ENCODE results near the gene C19orf67. TPM values are rescaled to one million over a fixed set of nuclear protein-coding genes. Genes with fewer than 3 reads are reported as not detected.

The C19orf67 gene
- total RNA-seq, 1 experiment from 2014 or later, result not detected

DNA sequence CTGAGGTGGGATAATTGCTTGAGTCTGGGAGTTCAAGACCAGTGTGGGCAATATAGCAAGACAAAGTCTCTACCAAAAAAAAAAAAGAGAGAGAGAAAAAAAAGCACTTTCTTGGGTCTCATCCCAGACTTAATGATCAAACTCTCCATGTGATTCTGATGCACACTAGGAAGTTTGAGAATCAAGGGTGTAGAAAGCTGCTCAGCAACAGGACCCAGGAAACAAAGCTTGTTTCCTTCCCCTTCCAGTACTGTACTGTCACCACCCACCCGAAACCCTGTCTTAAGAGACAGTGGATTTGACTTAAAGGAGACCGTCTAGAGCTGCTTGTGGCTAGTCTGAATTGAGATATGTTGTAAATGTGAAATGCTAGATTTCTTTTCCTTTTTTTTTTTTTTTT lies 7.2 kb downstream of the C19orf67 start:
- no peak overlapping the region for H3K27ac Mint-ChIP-seq (ENCODE audit: unreplicated experiment)
- DNase-seq, result no peak
- CTCF ChIA-PET, result interaction anchor here (0.7 to 0.9 kb wide), 2 partner anchors 20 to 58 kb away, joined by 4 read pairs; no protein-coding TSS in a partner anchor
- BruUV-seq (replicated peaks), result no TSS peak
- peaks cover 10% of the 10 kb centered on the region; the same call in 1 of the 2 replicates for H3K4me1 ChIP-seq
- POLR2A ChIA-PET, result no interaction called here
- H3K9me3 ChIP-seq, result no peaks in the 10 kb centered on the region
- intact Hi-C loops (cut with micrococcal nuclease; ENCODE audit: unreplicated experiment), result loop anchor here (10.0 kb wide), 1 partner anchor 104 kb away; no protein-coding TSS in a partner anchor
- no peak overlapping the region for H3K4me3 ChIP-seq (ENCODE audit: low read depth, low read length)
- H3K36me3 Mint-ChIP-seq (ENCODE audit: insufficient read depth, unreplicated experiment), result peaks cover 22% of the 10 kb centered on the region
- no peaks in the 10 kb centered on the region for H3K27me3 Mint-ChIP-seq (ENCODE audit: insufficient read depth, unreplicated experiment)
- H3K9me3 Mint-ChIP-seq (ENCODE audit: unreplicated experiment), result no peaks in the 10 kb centered on the region
- TF ChIP-seq, protein P1, sequence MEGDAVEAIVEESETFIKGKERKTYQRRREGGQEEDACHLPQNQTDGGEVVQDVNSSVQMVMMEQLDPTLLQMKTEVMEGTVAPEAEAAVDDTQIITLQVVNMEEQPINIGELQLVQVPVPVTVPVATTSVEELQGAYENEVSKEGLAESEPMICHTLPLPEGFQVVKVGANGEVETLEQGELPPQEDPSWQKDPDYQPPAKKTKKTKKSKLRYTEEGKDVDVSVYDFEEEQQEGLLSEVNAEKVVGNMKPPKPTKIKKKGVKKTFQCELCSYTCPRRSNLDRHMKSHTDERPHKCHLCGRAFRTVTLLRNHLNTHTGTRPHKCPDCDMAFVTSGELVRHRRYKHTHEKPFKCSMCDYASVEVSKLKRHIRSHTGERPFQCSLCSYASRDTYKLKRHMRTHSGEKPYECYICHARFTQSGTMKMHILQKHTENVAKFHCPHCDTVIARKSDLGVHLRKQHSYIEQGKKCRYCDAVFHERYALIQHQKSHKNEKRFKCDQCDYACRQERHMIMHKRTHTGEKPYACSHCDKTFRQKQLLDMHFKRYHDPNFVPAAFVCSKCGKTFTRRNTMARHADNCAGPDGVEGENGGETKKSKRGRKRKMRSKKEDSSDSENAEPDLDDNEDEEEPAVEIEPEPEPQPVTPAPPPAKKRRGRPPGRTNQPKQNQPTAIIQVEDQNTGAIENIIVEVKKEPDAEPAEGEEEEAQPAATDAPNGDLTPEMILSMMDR (IDR thresholded peaks at IDR 0.05; ENCODE audit: insufficient read depth in 1 of 2, low read depth in 1 of 2, low read length in 1 of 2, severe bottlenecking in 1 of 2, unreplicated experiment in 1 of 2), result no peak
- no peaks in the 10 kb centered on the region for H3K4me1 Mint-ChIP-seq (ENCODE audit: low read depth, unreplicated experiment)
- no peak overlapping the region for H3K4me3 Mint-ChIP-seq (ENCODE audit: unreplicated experiment)
- H3K36me3 ChIP-seq (ENCODE audit: control insufficient read depth, insufficient read depth, low read length), result no peaks in the 10 kb centered on the region
- H3K27me3 ChIP-seq (replicated peaks; ENCODE audit: control insufficient read depth, insufficient read depth, low read length), result no peaks in the 10 kb centered on the region

DNA sequence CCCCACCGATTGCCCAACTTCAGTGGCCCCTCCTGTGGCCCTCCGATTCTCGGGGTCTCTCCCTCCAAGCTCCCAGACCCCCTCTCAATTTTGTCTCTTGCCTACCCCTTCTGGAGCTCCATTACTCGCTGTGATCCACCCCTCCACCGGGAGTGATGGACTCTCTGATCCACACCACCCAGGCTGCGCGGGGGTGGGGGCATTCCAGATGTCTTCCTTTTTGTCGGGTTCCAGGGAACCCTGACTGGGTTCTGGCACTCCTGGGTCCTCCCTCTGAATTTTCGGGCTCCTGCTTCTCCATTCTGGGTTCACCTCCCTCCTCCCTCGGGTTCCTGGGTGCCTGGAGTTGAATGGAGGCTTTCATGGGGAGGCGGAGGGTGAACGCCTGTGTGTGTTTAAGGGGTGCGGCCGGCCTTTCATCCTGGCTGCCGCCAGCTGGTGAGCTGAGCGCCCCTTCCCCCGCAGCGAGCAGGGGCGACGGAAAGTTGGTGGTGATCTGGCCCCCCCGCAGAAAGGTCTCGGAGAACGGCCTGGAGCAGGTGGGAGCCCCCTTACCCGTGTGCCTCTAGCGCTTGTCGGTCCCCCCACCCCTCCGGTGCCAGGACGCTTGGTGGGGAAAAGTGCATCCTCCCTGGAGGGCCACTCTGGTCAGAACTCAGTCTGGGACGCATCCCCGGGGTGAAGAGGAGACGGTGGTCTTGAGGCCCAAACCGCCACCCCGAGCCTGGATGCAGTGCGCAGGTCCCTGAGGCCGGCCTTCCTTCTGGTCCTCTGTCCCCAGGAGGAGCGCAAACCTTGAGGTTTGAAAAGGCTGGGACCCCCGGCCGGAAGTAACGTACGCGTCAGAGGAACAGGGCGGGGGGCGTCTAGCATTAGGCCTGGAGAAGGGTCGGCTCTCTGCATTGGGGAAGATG lies 11.4 kb downstream of the C19orf67 start:
- H3K4me3 ChIP-seq (ENCODE audit: low read depth, low read length), result peak overlapping the region; percentile 84
- H3K27me3 Mint-ChIP-seq (ENCODE audit: insufficient read depth, unreplicated experiment), result no peaks in the 10 kb centered on the region
- BruUV-seq (replicated peaks), result TSS peak; percentile 37
- no peaks in the 10 kb centered on the region for H3K36me3 ChIP-seq (ENCODE audit: control insufficient read depth, insufficient read depth, low read length)
- peaks cover 12% of the 10 kb centered on the region for H3K36me3 Mint-ChIP-seq (ENCODE audit: insufficient read depth, unreplicated experiment)
- H3K4me3 Mint-ChIP-seq (ENCODE audit: unreplicated experiment), result peak overlapping the region; percentile 100
- TF ChIP-seq, protein P1 (IDR thresholded peaks at IDR 0.05; ENCODE audit: insufficient read depth in 1 of 2, low read depth in 1 of 2, low read length in 1 of 2, severe bottlenecking in 1 of 2, unreplicated experiment in 1 of 2), result no peak
- H3K27ac Mint-ChIP-seq (ENCODE audit: unreplicated experiment), result peak overlapping the region; percentile 97
- no peaks in the 10 kb centered on the region for H3K27me3 ChIP-seq (replicated peaks; ENCODE audit: control insufficient read depth, insufficient read depth, low read length)
- H3K9me3 ChIP-seq, result no peaks in the 10 kb centered on the region
- ChIA-PET POLR2A (interaction anchor here (0.8 kb wide), 1 partner anchor 62 kb away, joined by 5 read pairs; the partner anchor contains the start of gene ASF1B), CTCF (interaction anchor here (0.6 to 1.5 kb wide), 8 partner anchors 9 to 212 kb away, joined by 3 to 7 read pairs (median 3); partner anchors contain the start of gene ASF1B)
- intact Hi-C loops (cut with micrococcal nuclease; ENCODE audit: unreplicated experiment), result loop anchor here (5.0 to 10.0 kb wide), 2 partner anchors 63 to 99 kb away; partner anchors contain the start of gene ASF1B
- no peaks in the 10 kb centered on the region for H3K4me1 ChIP-seq
- H3K9me3 Mint-ChIP-seq (ENCODE audit: unreplicated experiment), result no peaks in the 10 kb centered on the region
- peak in 1 of 2 experiments; percentile 33 for DNase-seq
- H3K4me1 Mint-ChIP-seq (ENCODE audit: low read depth, unreplicated experiment), result no peaks in the 10 kb centered on the region

DNA sequence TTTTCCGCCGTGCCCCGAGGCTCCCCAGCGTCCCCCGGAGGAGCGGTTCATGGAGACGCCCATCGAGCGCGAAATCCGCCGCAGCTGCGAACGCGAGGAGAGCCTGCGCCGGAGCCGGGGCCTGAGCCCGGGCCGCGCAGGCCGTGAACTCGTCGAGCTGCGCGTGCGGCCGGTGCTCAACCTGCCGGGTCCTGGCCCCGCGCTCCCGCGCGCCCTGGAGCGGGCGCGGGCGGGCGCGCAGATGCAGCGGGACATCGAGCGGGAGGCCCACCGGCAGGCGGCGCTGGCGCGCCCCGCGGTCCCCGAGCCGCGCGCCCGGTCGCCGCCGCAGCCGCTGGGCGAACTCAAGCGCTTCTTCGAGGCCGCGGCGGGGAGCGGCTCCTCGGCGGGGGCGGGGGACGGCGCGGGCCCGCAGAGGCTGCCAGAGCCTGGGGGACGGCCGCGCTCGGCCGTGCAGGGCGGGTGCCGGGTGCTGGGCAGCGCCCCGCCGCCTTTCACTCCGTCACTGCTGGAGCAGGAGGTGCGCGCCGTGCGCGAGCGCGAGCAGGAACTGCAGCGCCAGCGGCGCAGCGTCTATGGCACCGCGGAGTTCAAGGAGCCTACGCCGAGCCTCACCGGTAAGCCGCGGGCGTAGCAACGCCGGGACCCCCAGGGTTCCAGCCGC lies 12.2 kb downstream of the C19orf67 start:
- Mint-ChIP-seq H3K27me3 (ENCODE audit: insufficient read depth, unreplicated experiment) (no peaks in the 10 kb centered on the region), H3K4me1 (ENCODE audit: low read depth, unreplicated experiment) (no peaks in the 10 kb centered on the region), H3K4me3 (ENCODE audit: unreplicated experiment) (peak overlapping the region; percentile 100), H3K27ac (ENCODE audit: unreplicated experiment) (peak overlapping the region; percentile 97), H3K36me3 (ENCODE audit: insufficient read depth, unreplicated experiment) (peaks cover 12% of the 10 kb centered on the region), H3K9me3 (ENCODE audit: unreplicated experiment) (no peaks in the 10 kb centered on the region)
- Histone ChIP-seq H3K4me3 (ENCODE audit: low read depth, low read length) (peak overlapping the region; percentile 84), H3K4me1 (no peaks in the 10 kb centered on the region), H3K9me3 (no peaks in the 10 kb centered on the region), H3K27me3 (replicated peaks; ENCODE audit: control insufficient read depth, insufficient read depth, low read length) (no peaks in the 10 kb centered on the region), H3K36me3 (ENCODE audit: control insufficient read depth, insufficient read depth, low read length) (no peaks in the 10 kb centered on the region)
- ChIA-PET CTCF (interaction anchor here (0.5 to 1.9 kb wide), 10 partner anchors 10 to 211 kb away, joined by 3 to 7 read pairs (median 3); partner anchors contain the start of genes ASF1B and IL27RA), POLR2A (interaction anchor here (0.8 kb wide), 1 partner anchor 63 kb away, joined by 5 read pairs; the partner anchor contains the start of gene ASF1B)
- TF ChIP-seq, protein P1 (IDR thresholded peaks at IDR 0.05; ENCODE audit: insufficient read depth in 1 of 2, low read depth in 1 of 2, low read length in 1 of 2, severe bottlenecking in 1 of 2, unreplicated experiment in 1 of 2), result peak in 1 of 2 experiments; percentile 36
- BruUV-seq (replicated peaks), result no TSS peak
- peak; percentile 54 to 85 for DNase-seq
- intact Hi-C loops (cut with micrococcal nuclease; ENCODE audit: unreplicated experiment), result loop anchor here (5.0 to 10.0 kb wide), 2 partner anchors 64 to 99 kb away; partner anchors contain the start of gene ASF1B
